Activated T-helper 17 cell treated with anti-CD3 and anti-CD28 coated beads, Interleukin-2, amount 50 U/mL, for 72 hours (primary cell): ENCODE data around the gene TCF7. TPM values are rescaled to one million over a fixed set of nuclear protein-coding genes. Genes with fewer than 3 reads are reported as not detected.

Experiments
- ATAC-seq: fragments of 150-1000 bp; cut with Tn5 transposase; replicated peaks from 2 replicates; pipeline ENCODE4 v1.10.0; 2021; ENCODE audit warnings: mild to moderate bottlenecking, moderate library complexity
- H3K27ac Mint-ChIP-seq: one replicate; pipeline ENCODE4 v1.8.0; 2022; ENCODE audit warnings: mixed read lengths
- H3K27me3 Mint-ChIP-seq: one replicate; pipeline ENCODE4 v1.8.0; 2022; ENCODE audit warnings: mixed read lengths
- H3K36me3 Mint-ChIP-seq: one replicate; pipeline ENCODE4 v1.8.0; 2022; ENCODE audit warnings: low read depth, mild to moderate bottlenecking, mixed read lengths
- H3K4me1 Mint-ChIP-seq: one replicate; pipeline ENCODE4 v1.8.0; 2022; ENCODE audit warnings: mixed read lengths
- H3K4me3 Mint-ChIP-seq: one replicate; pipeline ENCODE4 v1.8.0; 2022; ENCODE audit warnings: mild to moderate bottlenecking, mixed read lengths
- H3K9me3 Mint-ChIP-seq: one replicate; pipeline ENCODE4 v1.8.0; 2022; ENCODE audit warnings: mixed read lengths
- total RNA-seq, 2 donors: library from RNA; stranded (reverse); gene quantifications; one replicate each; pipeline ENCODE4 v1.2.3, GENCODE V29; 2022

Gene TCF7
- total RNA-seq, 2 donors from 2014 or later, result 5.9 to 42.2 TPM

DNA sequence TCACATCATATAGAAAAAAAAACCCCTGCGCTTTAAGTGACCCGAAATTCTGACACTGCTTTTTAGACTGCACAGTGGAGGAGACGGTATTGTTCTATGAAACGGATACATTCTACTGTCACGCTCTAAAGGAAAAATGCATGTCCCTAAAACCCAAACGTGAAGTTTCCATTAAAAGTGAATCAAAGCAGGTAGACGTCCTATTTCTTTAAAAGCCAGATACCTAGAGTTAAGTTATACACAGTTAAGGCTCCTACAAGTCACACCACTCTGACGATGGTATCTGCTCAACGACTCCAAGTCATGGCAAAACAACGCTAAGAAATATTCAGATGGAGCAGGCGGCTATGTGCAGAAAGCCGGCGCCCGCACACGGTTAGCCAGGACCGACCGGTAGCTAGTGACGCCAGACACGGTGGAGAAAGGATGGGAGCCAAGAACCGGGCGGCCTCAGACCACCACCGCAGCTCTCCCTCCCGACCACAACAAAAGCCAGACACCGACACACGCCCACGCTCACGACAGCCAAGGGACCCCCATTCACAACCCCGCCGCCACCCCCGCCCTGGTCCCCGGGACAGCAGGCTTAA, 61.5 kb downstream of the TCF7 start:
- Mint-ChIP-seq H3K4me1 (peaks cover 22% of the 10 kb centered on the region), H3K9me3 (no peaks in the 10 kb centered on the region), H3K4me3 (peak overlapping the region; percentile 97), H3K27ac (peak overlapping the region; percentile 98), H3K36me3 (peaks cover 52% of the 10 kb centered on the region), H3K27me3 (no peaks in the 10 kb centered on the region)
- peak; percentile 40 for ATAC-seq

DNA sequence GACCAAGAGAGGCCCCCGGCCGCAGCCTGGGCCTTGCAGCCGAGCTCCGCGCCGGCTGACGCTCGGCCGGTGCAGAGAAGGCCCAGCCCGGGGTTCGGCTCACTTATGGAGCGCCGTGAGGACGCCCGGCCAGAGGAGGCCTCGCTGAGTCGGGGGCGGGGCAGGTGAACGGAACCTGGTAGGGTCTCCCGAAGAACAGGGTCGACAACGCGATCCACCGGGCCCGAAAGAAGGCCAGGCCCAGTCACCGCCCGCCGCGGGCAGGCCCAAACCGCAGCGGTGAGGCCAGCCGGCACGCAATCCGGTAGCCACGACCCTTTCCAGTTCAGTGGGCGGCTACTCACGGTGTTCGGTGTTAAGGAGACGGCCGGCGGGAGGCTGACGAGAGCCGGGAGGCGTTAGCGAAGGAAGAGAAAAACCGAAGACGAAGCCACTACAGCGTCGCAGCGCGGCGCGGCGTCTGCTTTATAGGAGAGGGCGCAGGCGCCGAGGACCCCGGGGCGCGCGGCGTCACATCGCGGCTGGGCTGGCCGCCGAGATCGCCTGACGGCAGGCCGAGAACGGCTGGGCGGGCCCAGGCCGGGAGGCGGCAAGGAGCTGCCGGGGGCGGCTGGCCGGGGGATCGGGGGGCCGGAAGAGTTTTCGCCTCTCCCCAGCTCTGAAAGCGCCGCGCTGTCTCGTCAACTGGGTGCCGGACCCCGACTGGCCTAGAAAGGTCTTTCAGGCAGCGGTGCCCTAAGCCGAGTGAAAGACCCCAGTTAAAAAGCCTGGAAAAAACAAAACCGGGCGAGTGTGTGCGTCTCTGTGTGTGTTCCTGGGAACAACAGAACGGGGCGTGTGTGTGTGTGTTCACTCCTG, 62.3 kb downstream of the TCF7 start, which contains the start of gene SKP1:
Gene SKP1 (minus strand): TSS at position 440 of the 858 bp plus-strand sequence. CDS start 2,928 bp downstream, outside the sequence.
- peak within 1 kb of the TSS; percentile 98 for H3K27ac Mint-ChIP-seq
- ATAC-seq, result peak; percentile 85
- H3K4me1 Mint-ChIP-seq, result peaks cover 16% of the 10 kb centered on the region
- H3K27me3 Mint-ChIP-seq, result no peaks in the 10 kb centered on the region
- H3K36me3 Mint-ChIP-seq, result peaks cover 45% of the 10 kb centered on the region
- no peaks in the 10 kb centered on the region for H3K9me3 Mint-ChIP-seq
- peak within 1 kb of the TSS; percentile 97 for H3K4me3 Mint-ChIP-seq

DNA sequence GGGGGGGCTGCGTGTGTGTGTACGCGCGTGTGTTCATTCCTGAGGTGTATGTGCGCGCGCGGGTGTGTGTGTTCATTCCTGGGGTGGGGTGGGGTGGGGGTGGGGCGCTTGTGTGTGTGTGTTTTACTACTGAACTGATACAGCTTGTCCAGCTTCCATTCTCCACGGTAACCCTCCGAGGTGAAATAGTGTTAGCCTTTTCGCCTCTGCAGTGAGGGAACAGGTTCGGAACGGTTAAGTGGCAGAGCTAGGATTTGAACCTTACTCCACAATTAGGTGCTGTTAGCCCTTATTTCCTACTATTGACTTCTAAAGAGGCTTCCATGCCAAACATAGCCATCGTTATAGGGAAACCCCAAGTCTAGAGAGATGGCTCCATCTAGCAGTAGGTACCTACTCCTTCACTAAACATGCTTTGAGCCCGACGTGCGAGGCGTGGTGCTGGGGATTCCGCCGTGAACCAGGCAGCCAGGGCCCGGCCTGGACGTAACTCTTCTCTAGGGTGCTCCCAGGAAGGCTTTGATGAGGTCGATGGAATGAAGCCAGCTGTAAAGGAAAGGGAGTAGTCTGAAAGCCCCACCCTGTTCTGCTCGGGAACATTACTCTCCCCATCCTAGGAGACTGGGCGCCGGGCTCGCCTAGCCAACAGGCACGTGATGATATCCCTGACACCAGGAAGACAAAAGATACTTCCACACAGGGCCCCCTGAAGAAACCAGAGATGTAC, 63.1 kb downstream of the TCF7 start:
- peak overlapping the region; percentile 98 for H3K27ac Mint-ChIP-seq
- peaks cover 37% of the 10 kb centered on the region for H3K36me3 Mint-ChIP-seq
- peak overlapping the region; percentile 97 for H3K4me3 Mint-ChIP-seq
- peaks cover 11% of the 10 kb centered on the region for H3K4me1 Mint-ChIP-seq
- ATAC-seq, result peak; percentile 22
- no peaks in the 10 kb centered on the region for H3K27me3 Mint-ChIP-seq
- no peaks in the 10 kb centered on the region for H3K9me3 Mint-ChIP-seq

DNA sequence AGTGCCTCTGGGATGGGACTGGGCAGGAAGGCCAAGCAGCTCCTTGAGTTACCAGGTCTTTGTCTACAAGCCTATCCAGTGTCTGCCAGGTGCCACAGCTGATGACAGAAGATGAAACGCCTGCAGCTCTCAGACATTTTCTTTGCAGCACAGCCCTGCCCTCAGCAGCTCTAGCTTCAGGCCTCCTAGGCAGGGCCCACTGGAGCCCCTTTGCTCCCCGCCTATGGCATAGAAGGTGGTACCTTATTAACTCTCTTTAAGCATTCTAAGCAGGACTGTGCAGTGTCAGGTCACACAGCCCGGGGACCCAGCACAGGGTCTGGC, 63.6 kb downstream of the TCF7 start:
- H3K36me3 Mint-ChIP-seq, result peaks cover 32% of the 10 kb centered on the region
- peak overlapping the region; percentile 98 for H3K27ac Mint-ChIP-seq
- ATAC-seq, result no peak
- no peaks in the 10 kb centered on the region for H3K27me3 Mint-ChIP-seq
- peak overlapping the region; percentile 97 for H3K4me3 Mint-ChIP-seq
- no peaks in the 10 kb centered on the region for H3K9me3 Mint-ChIP-seq
- H3K4me1 Mint-ChIP-seq, result peaks cover 11% of the 10 kb centered on the region

DNA sequence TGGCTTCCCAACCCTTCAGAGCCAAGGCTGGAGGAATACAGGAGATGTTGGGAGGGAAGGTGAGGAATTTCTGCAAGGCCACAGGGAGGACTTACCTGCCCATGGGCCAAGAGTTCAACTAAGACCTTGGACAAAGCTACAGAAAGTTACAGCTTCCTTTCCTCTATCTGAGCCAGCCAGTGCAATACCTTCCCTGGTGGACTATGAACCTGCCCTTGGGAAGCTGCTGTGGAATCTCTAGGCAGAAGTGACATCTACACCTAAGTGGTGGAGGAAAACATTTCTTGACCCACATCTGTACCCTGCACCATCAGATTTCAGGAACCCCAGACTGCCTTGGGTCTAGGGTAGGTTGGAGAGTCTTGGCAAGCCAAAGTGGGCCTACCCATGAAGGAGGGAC, 69.0 kb downstream of the TCF7 start:
- no peak for ATAC-seq
- no peaks in the 10 kb centered on the region for H3K4me1 Mint-ChIP-seq
- no peaks in the 10 kb centered on the region for H3K9me3 Mint-ChIP-seq
- H3K4me3 Mint-ChIP-seq, result no peak overlapping the region
- no peaks in the 10 kb centered on the region for H3K36me3 Mint-ChIP-seq
- H3K27me3 Mint-ChIP-seq, result no peaks in the 10 kb centered on the region
- no peak overlapping the region for H3K27ac Mint-ChIP-seq

- Mint-ChIP-seq H3K36me3 (no peaks in the 10 kb centered on the region), H3K27me3 (no peaks in the 10 kb centered on the region), H3K4me1 (no peaks in the 10 kb centered on the region), H3K27ac (no peak overlapping the region), H3K4me3 (no peak overlapping the region), H3K9me3 (no peaks in the 10 kb centered on the region)
- peak; percentile 96 for ATAC-seq
Observed at GRCh38 chr5:134184155-134185135, 70.0 kb downstream of the TCF7 start.

DNA sequence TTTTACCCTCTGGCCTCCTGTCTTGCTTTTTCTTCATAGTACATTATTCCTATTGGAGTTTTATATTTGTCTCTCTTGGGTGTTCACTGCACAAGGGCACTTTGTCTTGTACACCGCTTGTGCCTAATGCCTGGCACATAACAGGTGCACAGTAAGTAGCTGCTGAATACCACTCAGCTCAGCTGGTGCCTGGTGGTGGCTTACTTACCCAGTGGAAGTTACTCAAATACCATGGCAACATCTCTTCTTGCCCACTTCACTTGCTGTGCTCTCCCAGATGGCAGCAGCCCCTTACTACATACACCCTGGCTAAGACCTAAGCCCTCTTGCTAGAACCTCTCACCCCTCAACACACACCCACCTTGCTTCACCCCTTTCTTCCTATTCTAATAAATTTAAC, 73.6 kb downstream of the TCF7 start:
- no peaks in the 10 kb centered on the region for H3K9me3 Mint-ChIP-seq
- H3K27ac Mint-ChIP-seq, result no peak overlapping the region
- no peak overlapping the region for H3K4me3 Mint-ChIP-seq
- H3K27me3 Mint-ChIP-seq, result no peaks in the 10 kb centered on the region
- no peaks in the 10 kb centered on the region for H3K36me3 Mint-ChIP-seq
- no peak for ATAC-seq
- H3K4me1 Mint-ChIP-seq, result no peaks in the 10 kb centered on the region

DNA sequence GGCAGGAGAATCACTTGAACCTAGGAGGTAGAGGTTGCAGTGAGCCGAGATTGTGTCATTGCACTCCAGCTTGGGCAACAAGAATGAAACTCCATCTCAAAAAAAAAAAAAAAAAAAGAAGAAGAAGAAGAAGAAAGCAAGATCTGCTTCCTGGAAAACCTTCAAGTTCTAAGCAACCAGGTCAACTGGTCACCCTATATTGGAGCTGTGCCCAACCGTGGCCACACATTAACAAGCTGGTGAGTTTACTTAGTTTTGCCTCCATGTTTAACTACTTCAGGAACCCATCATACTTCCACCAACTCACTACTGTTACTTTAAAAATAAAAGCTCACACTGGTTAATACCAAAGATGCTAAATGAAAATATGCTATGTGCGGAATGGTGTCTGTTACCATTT, 74.5 kb downstream of the TCF7 start:
- no peak for ATAC-seq
- Mint-ChIP-seq H3K9me3 (no peaks in the 10 kb centered on the region), H3K4me3 (no peak overlapping the region), H3K27ac (no peak overlapping the region), H3K36me3 (peaks cover under 1% of the 10 kb centered on the region), H3K27me3 (no peaks in the 10 kb centered on the region), H3K4me1 (no peaks in the 10 kb centered on the region)

GRCh38 chr5:134195666-134196065, 81.2 kb downstream of the TCF7 start:
- H3K9me3 Mint-ChIP-seq, result no peaks in the 10 kb centered on the region

More at GRCh38 chr5:134195666-134196065, 81.2 kb downstream of the TCF7 start:
- no peak for ATAC-seq
- no peaks in the 10 kb centered on the region for H3K27me3 Mint-ChIP-seq
- H3K4me3 Mint-ChIP-seq, result no peak overlapping the region
- H3K4me1 Mint-ChIP-seq, result no peaks in the 10 kb centered on the region
- peaks cover 67% of the 10 kb centered on the region for H3K36me3 Mint-ChIP-seq
- H3K27ac Mint-ChIP-seq, result no peak overlapping the region

Other genes with a start within 250 kb of the TCF7 start
- gene C5orf15, start 146.1 kb upstream of the TCF7 start, total RNA-seq, result 10 to 100 TPM; 17.9 to 36.8 TPM
- gene VDAC1, start 109.7 kb upstream of the TCF7 start, total RNA-seq, result 100 to 1,000 TPM; 334 to 423 TPM
- 100 to 1,000 TPM; 152 to 209 TPM for gene SKP1, start 62.3 kb downstream of the TCF7 start, total RNA-seq
- gene PPP2CA, start 111.4 kb downstream of the TCF7 start, total RNA-seq, result 100 to 1,000 TPM; 101 to 164 TPM